UCSD-AML1 (cell line): ENCODE data around the gene FMR1NB.

Experiments
- DNase-seq: peaks from one replicate; lab custom pipeline; 2025; ENCODE audit not compliant: unreplicated experiment; lab: John Stamatoyannopoulos, UW

Gene FMR1NB

GRCh38 chrX:148069759-148070503 is 88.8 kb downstream of the FMR1NB start:
- no peak for DNase-seq

- no peak for DNase-seq
These were observed 89.4 kb downstream of the FMR1NB start for GRCh38 chrX:148070504-148070877.
